Sigmoid colon (tissue), 7 donors: ENCODE data around the gene CCDC92. TPM values are rescaled to one million over a fixed set of nuclear protein-coding genes. Genes with fewer than 3 reads are reported as not detected.

ENCODE experiments used
- DNase-seq: peaks from one replicate; pipeline ENCODE4 v3.0.0-alpha.2; 2019
- H3K27ac ChIP-seq, 4 donors: fragments of 200-600 bp; sonication (generic); one replicate each; pipeline ENCODE4 v1.5.1; 2016 to 2019; ENCODE audit warnings: mild to moderate bottlenecking in 1 of 4
- H3K27me3 ChIP-seq, 3 donors: fragments of 200-600 bp; sonication (generic); one replicate each; pipeline ENCODE4 v1.5.1; 2019; ENCODE audit warnings: mild to moderate bottlenecking in 1 of 3
- H3K36me3 ChIP-seq, 4 donors: fragments of 200-600 bp; sonication (generic); one replicate each; pipeline ENCODE4 v1.5.1; 2016 to 2019
- H3K4me1 ChIP-seq, 4 donors: fragments of 200-600 bp; sonication (generic); one replicate each; pipeline ENCODE4 v1.5.1; 2017 to 2019
- H3K4me3 ChIP-seq, 4 donors: fragments of 200-600 bp; sonication (generic); one replicate each; pipeline ENCODE4 v1.5.1; 2017 to 2019; ENCODE audit warnings: mild to moderate bottlenecking in 2 of 4, moderate library complexity in 1 of 4
- H3K9me3 ChIP-seq, 4 donors: fragments of 200-600 bp in 3 of 4; sonication (generic) in 3 of 4; one replicate each; pipeline versions ENCODE4 v1.5.1 to v1.6.1; 2013 to 2019
- EP300 ChIP-seq, 4 donors: sonication (generic); formaldehyde crosslinking; IDR thresholded peaks; one replicate each; pipeline ENCODE4 v1.6.1; 2017; ENCODE audit warnings: antibody characterized with exemption in 4 of 4
- POLR2A ChIP-seq, 2 donors: fragments of 450-650 bp; IDR thresholded peaks; one replicate each; pipeline ENCODE4 v1.6.1; 2016; ENCODE audit warnings: antibody characterized with exemption in 2 of 2, mild to moderate bottlenecking in 2 of 2, moderate library complexity in 2 of 2
- POLR2AphosphoS5 ChIP-seq, 4 donors: sonication (generic); formaldehyde crosslinking; IDR thresholded peaks; one replicate each; pipeline ENCODE4 v1.6.1; 2017; ENCODE audit warnings: antibody characterized with exemption in 4 of 4
- WGBS, 2 donors: extraction: QIAGEN DNeasy Blood & Tissue Kit; methylation state at CpG; one replicate each; pipeline ENCODE4 v1.1.7; 2013; 5-methylcytosine and 5-hydroxymethylcytosine counted together
- intact Hi-C: fragments of 100-400 bp; cut with DNase I; formaldehyde crosslinking; loops from one replicate; pipeline ENCODE4 v1.15.1; 2023
- polyA plus RNA-seq, 3 donors: library from polyadenylated mRNA; stranded (reverse); fragments of 200-250 nt; gene quantifications; one replicate each; pipeline ENCODE4 v1.2.3, GENCODE V29; 2013
- total RNA-seq, 4 donors: library from RNA; depleted of rRNA; stranded (reverse); fragments of >200 nt; gene quantifications; one replicate each; pipeline ENCODE4 v1.1.0, GENCODE V29; 2016
- TF ChIP-seq, protein P1 (sequence below), 4 experiments: fragments of 450-650 bp in 3 of 4; fragments of 200-600 bp in 1 of 4; IDR thresholded peaks; one replicate each; pipeline ENCODE4 v1.5.1; 2016 to 2019; ENCODE audit warnings: antibody characterized with exemption in 4 of 4, mild to moderate bottlenecking in 3 of 4, moderate library complexity in 2 of 4
- donor health status: healthy with polysubstance abuse.
- donor health status: Bipolar disorder and iron deficiency.
- donor health status: healthy.

CCDC92 gene
- total and polyA plus RNA-seq, 7 donors, result 18.5 to 54.0 (median 24.0) TPM

DNA sequence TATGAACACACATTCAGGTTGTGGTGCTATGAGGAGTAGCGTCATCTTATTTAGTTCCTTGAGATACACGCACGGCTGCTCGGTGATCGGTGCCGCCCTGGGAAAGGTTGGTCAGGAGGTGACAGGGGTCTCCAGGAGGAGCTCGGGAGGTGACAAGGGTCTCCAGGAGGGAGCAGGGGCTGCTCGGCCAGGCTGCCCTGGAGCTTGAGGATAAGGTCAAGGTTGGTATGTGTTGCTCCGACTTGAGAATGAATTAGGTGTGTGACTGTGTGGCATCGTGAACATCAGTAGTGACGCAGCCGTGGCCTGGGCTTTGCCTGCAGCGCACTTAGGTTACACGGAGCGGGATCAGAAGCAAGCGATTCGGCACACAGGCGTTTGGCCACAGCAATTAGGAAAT lies 36.2 kb downstream of the CCDC92 start:
- Histone ChIP-seq H3K4me3 (no peak overlapping the region), H3K27me3 (no peaks in the 10 kb centered on the region), H3K27ac (no peak overlapping the region), H3K9me3 (no peaks in the 10 kb centered on the region), H3K4me1 (no peaks in the 10 kb centered on the region), H3K36me3 (peaks cover 10 to 50% (median 24%) of the 10 kb centered on the region in 4 donors)
- WGBS, 2 donors, result 97% methylated on average over 18 of the region's 18 CpGs
- DNase-seq, result no peak
- no peak for TF ChIP-seq POLR2AphosphoS5 (IDR thresholded peaks at IDR 0.05)
- TF ChIP-seq, protein P1, sequence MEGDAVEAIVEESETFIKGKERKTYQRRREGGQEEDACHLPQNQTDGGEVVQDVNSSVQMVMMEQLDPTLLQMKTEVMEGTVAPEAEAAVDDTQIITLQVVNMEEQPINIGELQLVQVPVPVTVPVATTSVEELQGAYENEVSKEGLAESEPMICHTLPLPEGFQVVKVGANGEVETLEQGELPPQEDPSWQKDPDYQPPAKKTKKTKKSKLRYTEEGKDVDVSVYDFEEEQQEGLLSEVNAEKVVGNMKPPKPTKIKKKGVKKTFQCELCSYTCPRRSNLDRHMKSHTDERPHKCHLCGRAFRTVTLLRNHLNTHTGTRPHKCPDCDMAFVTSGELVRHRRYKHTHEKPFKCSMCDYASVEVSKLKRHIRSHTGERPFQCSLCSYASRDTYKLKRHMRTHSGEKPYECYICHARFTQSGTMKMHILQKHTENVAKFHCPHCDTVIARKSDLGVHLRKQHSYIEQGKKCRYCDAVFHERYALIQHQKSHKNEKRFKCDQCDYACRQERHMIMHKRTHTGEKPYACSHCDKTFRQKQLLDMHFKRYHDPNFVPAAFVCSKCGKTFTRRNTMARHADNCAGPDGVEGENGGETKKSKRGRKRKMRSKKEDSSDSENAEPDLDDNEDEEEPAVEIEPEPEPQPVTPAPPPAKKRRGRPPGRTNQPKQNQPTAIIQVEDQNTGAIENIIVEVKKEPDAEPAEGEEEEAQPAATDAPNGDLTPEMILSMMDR (IDR thresholded peaks at IDR 0.05), result no peak
- no peak for TF ChIP-seq EP300 (IDR thresholded peaks at IDR 0.05)
- no peak for TF ChIP-seq POLR2A (IDR thresholded peaks at IDR 0.05)
- intact Hi-C loops, result no loop called here

DNA sequence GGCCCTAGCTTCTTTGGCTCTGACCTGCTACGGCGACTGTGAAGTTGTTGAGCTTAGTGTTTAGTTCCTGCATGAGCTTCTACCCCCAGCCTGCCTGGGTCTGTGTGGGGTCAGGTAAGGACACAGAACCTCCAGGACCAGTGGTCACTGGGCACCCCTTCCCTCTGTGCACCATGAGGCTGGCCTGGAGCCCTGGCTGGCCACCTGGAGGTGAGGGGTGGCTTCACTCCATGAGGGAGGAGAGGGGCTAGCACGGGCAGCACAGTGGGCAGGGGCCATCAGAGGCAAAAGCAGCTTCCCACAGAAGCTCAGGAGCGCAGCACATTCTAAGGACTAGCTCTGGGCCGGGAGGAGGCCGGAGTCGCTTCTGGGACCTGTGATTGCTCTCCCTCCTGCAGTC lies 36.7 kb downstream of the CCDC92 start:
- no peak for TF ChIP-seq POLR2A (IDR thresholded peaks at IDR 0.05)
- Histone ChIP-seq H3K4me3 (no peak overlapping the region), H3K9me3 (no peaks in the 10 kb centered on the region), H3K27ac (no peak overlapping the region), H3K27me3 (no peaks in the 10 kb centered on the region), H3K36me3 (peaks cover 10 to 45% (median 19%) of the 10 kb centered on the region in 4 donors), H3K4me1 (no peaks in the 10 kb centered on the region)
- DNase-seq, result no peak
- WGBS, 2 donors, result 96% methylated on average over 7 of the region's 7 CpGs
- intact Hi-C loops, result no loop called here

DNA sequence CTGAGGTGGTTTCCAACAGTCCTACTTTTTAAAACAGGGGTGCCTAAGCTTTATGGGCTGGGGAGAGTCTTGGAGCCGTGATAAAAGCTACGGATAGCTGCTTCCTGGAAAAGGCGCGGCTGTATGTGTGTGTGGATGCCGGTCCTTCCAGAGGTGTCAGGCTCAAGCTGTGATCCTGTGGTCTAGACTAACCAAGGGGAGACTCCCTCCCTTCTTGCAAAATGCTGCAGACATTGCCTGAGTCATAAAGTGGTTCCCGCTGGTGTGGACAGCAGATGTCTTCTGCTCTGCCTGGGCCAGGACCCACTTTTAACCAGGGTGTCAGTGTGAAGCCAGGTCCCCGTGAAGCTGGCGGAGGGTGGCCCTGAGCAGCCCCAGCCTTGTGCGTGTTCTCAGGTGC lies 37.8 kb downstream of the CCDC92 start:
- Histone ChIP-seq H3K36me3 (peaks cover 1 to 33% (median 12%) of the 10 kb centered on the region in 4 donors), H3K4me1 (no peaks in the 10 kb centered on the region), H3K4me3 (no peak overlapping the region), H3K27me3 (no peaks in the 10 kb centered on the region), H3K27ac (no peak overlapping the region), H3K9me3 (no peaks in the 10 kb centered on the region)
- 43 to 74% methylated on average over 9 of the region's 9 CpGs for WGBS, 2 donors
- intact Hi-C loops, result no loop called here
- no peak for DNase-seq
- TF ChIP-seq POLR2AphosphoS5 (IDR thresholded peaks at IDR 0.05) (no peak), POLR2A (IDR thresholded peaks at IDR 0.05) (no peak), EP300 (IDR thresholded peaks at IDR 0.05) (no peak)
- TF ChIP-seq, protein P1 (IDR thresholded peaks at IDR 0.05), result no peak

DNA sequence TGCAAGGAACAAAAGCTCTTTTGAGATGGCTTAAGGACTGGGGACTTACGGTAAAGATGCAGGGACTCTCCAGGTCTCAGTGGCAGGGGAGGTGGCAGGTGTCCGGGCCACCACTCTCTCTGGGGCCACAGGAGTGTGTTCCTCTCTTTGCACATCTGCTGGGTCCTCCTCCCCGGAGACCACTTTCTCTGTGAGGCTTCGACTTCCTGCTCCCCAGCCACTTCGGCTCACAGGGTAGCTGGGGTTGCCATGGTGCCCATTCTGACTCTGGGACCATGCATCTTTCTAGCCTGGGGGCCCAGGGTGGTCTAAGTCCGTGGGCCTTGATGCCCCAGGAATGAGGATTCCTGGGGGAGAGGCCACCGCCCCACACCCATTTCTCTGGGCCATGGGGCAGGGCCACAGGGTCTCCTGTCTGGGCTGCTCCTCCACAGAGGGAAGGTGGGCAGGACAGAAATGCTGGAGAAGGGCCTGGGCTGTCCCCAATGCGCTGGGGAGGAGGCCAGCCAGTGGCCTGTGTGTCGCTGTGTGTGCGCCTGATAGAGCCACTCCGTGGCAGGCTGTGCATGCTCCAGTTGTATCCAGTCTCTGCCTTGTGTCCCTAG lies 38.5 kb downstream of the CCDC92 start:
- WGBS, 2 donors, result 73 to 86% methylated on average over 11 of the region's 11 CpGs
- no peak for DNase-seq
- TF ChIP-seq, protein P1 (IDR thresholded peaks at IDR 0.05), result no peak
- TF ChIP-seq POLR2AphosphoS5 (IDR thresholded peaks at IDR 0.05) (no peak), EP300 (IDR thresholded peaks at IDR 0.05) (no peak), POLR2A (IDR thresholded peaks at IDR 0.05) (no peak)
- Histone ChIP-seq H3K4me3 (no peak overlapping the region), H3K27me3 (no peaks in the 10 kb centered on the region), H3K36me3 (peaks cover 0 to 26% (median 10%) of the 10 kb centered on the region in 4 donors), H3K4me1 (no peaks in the 10 kb centered on the region), H3K27ac (no peak overlapping the region), H3K9me3 (no peaks in the 10 kb centered on the region)
- intact Hi-C loops, result no loop called here

DNA sequence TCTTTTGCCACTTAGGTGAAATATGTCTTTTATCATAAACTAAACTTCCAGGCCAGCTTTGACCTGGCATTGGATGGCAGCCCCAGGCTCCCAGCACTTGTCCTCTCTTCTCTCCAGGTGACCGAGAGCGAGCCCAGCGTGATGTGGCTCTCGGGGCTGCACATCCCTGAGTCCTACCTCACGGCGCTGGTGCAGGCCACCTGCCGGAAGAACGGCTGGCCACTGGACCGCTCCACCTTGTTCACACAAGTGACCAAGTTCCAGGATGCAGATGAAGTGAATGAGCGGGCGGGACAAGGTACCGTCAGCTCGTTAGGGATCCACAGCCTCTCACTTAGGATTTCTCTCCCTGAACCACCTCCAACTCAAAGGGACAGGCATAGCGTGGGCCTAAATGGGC lies 39.4 kb downstream of the CCDC92 start:
- H3K4me3 ChIP-seq, result no peak overlapping the region
- intact Hi-C loops, result no loop called here
- no peaks in the 10 kb centered on the region for H3K9me3 ChIP-seq
- no peaks in the 10 kb centered on the region for H3K4me1 ChIP-seq
- peaks cover 0 to 26% (median 10%) of the 10 kb centered on the region in 4 donors for H3K36me3 ChIP-seq
- DNase-seq, result no peak
- TF ChIP-seq, protein P1 (IDR thresholded peaks at IDR 0.05), result no peak
- TF ChIP-seq POLR2A (IDR thresholded peaks at IDR 0.05), result no peak
- no peak for TF ChIP-seq POLR2AphosphoS5 (IDR thresholded peaks at IDR 0.05)
- no peak for TF ChIP-seq EP300 (IDR thresholded peaks at IDR 0.05)
- no peak overlapping the region for H3K27ac ChIP-seq
- WGBS, 2 donors, result 86 to 92% methylated on average over 14 of the region's 14 CpGs
- H3K27me3 ChIP-seq, result no peaks in the 10 kb centered on the region
